GM18861 (cell line): Measurements from ENCODE around the gene NIT1.
"Not testable (repeated sequence)": the region's sequence is repeated elsewhere in the genome, so short reads cannot be mapped to it uniquely, and the experiment has no call there.

Experiments used
- ATAC-seq: cut with Tn5 transposase; IDR thresholded peaks from one replicate; pipeline ENCODE4 v1.9.1; 2021; ENCODE audit not compliant: unreplicated experiment

NIT1 gene

DNA sequence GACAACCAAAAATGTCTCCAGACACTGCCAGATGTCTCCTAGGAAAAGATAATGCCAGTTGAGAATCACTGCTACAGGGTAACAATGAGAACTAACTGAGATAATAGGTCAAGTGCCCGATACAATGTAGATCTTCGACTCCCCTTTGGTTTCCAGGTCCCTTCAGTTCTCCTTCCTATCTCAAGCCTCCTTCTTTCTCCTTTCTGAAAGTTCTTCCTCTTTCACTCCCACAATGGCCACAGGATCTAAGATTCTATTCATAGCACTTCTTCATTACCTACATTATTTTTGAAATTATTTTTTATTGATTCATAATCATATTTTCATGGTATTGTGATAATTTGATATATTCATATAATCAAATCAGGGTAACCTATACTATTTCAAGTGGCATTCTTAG is 6.4 kb upstream of the NIT1 start:
- ATAC-seq, result no peak

DNA sequence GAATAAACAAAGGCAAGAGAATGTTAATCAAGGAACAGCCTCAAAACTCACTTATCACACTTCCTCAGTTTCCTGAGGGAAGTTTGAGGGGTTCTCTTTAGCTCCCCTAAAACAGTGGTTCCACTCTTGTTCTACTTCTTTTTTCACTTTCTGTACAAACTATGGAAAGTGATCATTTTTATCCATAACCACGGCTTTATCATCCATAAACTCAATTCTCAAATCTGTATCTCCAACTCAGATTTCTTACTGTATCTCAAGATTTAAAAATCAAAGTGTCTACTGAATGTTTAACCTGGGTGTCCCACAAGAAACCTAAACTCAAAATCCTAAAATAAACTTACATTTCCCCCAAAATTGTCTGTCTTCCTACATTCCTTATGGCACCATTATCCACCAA is 4.0 kb upstream of the NIT1 start:
- no peak for ATAC-seq

DNA sequence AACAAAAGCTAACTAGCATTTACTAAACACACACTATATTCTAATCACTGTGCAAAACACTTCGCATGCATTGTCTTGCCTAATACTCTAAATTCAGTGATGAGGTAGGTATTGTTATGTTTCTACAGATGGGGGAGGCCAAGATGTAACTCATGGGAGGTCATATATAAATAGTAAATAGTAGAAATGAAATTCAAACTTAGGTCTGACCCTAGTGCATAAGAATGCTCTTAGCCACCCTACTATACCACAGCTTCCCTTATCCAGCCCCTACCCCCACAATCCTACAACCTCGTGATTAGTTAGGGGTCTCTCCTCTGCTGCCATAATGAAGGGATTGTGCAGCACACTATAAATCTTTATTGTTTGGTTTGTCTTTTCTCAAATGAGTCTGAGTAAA is 3.3 kb upstream of the NIT1 start:
- ATAC-seq, result no peak

DNA sequence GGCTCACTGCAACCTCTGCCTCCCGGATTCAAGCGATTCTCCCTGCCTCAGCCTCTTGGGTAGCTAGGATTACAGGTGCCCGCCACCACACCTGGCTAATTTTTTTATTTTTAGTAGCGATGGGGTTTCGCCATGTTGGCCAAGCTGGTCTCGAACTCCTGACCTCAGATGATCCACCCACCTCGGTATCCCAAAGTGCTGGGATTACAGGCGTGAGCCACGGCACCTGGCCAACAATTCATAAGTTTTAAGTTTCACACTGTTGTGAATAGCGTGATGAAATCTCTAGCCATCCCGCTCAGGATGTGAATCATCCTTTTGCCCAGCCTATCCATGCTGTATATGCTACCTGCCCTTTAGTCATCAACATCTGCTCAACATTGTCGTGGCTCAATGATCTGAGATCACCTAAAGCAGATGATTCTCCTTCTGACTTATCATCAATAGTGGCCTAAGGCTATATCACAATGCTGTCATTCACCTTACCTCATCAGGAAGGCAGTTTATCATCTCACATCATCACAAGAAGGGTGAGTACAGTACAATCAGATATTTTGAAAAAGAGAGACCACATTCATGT is 2.7 kb upstream of the NIT1 start:
- no peak for ATAC-seq

DNA sequence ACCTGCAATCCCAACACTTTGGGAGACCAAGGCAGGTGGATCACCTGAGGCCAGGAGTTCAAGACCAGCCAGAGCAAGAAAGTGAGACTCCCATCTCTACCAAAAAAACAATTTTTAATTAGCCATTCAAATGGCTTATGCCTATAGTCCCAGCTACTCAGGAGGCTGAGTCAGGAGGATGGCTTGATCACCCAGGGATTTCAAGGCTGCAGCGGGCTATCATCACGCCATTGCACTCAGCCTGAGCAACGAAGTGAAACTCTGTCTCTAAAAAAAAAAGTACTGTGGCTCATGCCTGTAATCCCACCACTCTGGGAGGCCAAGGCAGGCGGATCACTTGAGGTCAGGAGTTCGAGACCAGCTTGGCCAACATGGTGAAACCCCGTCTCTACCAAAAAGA is 1.9 kb upstream of the NIT1 start:
- ATAC-seq, result not testable (repeated sequence)

DNA sequence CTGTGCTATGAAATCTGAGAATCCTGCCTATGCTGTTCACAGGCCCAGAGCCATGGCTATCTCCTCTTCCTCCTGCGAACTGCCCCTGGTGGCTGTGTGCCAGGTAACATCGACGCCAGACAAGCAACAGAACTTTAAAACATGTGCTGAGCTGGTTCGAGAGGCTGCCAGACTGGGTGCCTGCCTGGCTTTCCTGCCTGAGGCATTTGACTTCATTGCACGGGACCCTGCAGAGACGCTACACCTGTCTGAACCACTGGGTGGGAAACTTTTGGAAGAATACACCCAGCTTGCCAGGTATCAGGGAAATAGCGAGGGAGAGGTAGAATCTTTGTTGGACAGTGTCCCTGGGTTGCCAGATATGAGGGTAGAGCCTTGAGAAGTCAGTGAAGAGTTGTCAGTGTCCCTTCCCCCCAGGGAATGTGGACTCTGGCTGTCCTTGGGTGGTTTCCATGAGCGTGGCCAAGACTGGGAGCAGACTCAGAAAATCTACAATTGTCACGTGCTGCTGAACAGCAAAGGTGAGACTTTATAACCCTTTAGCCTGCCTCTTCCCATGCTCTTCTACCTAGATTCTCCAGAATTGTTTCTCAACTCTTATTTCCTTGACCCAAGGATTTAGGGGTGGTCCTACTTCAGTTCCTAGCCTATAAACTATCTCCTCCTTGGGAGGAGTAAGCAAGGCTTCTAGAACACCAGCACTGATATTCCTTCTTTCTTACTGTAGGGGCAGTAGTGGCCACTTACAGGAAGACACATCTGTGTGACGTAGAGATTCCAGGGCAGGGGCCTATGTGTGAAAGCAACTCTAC is 1.4 kb downstream of the NIT1 start:
- ATAC-seq, result peak; percentile 53

DNA sequence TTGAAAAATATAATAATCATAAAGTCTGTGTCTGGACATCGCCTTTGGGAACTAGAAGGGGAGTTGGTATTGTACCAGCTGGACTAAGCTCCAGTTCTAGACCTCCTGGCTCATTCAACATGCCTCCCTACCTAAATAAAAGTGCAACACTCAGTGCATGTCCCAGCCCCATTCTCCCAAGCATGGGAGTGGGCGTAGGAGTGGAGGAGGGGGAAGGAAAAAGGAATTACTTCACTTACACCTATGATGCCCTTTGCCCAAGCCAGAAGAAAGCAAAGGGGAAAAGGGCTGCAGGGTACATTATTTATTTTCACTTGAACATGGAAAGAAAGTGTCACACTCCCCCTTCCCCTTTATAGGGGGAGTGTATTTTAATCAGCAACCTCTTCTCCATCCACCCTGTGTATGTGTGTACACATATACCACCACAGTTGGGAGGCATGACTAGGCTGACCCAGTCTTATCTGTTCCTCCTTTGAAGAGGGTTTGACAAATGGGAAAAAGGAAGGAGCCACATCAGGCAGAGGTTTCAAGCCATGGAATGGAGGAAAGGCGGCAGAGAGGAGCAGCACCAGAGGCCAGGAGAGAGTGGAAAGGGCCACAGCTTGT is 3.2 kb downstream of the NIT1 start:
- no peak for ATAC-seq

DNA sequence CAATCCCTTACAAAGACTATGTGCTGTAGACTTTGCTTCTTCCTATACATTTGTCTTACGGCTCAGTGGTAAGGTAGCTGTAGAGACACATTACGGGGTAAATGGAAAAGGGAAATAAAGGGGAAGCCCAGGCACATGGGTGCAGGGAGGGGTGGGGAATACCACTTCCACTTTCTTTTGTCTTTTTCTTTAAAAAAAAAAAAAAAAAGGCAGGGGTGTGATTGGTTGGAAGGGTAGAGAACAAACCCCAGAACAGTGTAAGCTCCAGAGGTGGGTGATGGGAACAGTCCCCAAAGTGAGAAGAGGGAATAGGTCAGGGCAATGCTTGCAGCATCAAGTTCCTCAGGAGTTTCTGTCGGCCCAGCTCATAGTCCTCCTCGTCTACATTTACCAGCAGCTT is 3.9 kb downstream of the NIT1 start:
- ATAC-seq, result no peak

DNA sequence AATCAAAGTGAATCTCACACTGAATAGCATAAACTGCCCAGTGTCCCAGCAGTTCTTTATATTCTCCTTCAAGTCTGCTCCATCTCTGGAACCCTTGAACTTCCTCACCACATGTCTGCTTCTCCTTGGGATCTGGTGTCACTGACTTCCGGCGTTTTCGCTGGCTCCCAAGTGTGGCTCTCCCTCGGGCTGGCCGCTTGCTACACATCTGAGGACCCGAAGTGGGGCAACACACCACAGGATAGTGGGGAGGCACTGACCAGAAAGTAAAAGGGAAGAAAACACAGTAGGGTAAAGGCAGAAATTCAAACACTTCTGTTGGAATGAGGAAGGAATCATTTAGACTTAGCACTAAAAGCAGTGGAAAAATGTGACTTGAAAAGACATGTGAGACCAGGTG is 5.1 kb downstream of the NIT1 start:
- ATAC-seq, result no peak

DNA sequence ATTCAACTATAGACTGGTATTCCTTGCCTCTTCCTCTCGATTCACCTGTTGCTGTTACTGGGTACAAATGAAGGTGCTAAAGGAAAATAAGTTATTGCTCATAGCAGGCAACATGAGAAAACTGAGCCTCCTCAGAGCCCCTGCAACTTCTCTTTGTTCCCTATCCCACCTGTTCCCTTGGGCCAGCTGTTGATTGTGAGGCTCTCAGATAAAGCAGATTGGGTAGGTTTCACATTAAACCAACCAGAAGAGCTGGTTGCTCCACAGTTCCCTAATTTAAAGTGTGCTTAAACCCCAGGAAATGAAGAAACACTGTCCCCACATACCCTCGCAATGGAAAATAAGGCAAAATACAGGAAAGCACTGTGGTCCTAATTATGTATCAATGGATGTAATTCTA is 9.7 kb downstream of the NIT1 start:
- no peak for ATAC-seq

DNA sequence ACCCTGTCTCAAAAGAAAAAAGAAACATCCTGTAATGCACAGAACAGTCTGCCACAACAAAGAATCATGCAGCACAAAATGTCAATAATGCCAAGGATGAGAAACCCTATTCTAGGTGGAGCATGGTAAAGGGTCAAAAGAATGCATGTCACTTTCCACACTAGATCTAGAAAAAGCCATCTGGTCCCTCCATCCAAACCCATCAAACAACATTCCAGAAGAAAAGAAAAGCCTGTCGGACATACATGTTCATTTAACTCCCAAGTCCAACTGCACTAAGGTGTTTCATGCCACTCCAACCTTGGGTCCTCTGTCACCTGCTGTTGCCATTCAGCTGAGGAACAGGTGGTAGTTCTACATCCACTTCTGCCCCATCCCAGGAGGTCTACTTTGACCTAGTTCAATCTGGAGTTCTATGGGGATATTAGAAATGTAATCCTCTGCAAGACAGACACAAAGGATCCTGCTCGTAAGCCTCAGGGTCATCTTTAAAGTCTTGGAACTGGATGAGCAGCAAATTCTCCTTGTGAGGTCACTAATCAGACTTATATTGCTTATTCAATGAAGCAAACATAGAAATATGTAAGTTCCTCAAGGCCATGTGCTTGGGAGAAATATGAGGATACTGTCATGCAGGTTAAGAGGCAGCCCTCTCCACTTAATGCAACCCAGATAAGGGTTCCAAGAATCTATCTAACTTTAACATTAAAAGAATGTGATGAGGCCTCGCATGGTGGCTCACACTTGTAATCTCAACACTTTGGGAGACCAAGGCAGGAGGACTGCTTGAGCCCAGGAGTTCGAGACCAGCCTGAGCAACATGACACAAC is 10.9 kb downstream of the NIT1 start:
- ATAC-seq, result no peak

DNA sequence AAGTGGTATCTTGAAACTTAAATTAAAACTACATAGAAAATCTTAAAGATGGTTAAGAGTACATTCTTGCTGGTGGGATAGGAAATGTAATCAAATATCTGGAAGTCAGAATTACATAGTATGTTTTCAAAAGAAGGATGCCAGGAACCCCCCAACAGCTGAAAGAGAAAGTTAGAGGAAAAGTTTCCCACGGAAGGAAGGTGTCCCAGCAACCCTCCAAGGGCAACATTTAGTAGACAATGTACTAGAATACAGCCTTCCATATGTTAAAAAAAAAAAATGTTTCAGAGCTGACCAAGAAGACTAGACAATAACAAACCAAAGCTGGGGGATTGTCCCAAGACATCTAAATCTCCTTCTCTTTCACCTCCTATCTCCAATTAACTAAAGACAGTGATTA is 12.4 kb downstream of the NIT1 start:
- ATAC-seq, result no peak

DNA sequence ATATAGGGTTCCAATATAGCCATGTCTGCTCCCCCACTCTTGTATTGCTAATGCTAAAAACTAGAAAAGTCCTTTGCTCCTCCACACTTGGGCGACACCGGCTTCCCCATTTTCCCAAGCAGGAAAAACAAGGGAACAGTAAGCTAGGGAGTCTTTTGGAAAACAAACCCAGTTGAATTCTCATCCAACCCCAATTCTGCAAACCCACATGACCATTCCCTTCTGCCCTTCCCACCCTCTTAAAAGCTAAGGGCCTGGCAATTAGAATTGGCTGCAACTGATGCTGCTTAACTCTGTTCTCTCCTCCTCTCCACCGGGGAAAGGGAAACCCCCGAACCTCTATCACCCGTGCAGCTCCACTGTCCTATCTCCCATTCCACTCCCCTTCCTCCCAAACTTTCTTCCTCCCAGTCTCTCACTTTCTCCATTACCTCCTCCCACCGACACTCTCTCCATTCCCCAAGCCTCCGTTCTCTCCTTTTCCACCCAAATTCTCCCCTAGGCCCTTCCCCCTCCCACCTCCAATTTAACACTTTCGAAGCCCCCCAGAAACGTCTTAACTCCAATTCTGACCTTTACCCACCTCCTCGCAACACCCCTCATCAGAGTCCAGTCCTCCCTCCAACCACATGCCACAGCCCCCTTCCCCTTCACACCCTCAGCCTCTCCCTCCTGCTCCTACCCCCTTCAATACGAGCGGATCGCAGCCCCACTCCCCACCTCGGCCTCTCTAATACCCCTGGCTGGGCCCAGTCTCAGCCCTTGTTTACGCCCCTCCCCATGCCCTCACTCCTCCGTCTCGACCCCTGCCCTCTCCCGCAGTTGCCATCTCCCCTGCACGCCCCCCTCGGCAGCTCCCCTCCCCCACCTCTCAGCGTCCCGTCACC is 13.9 kb downstream of the NIT1 start:
- ATAC-seq, result no peak

DNA sequence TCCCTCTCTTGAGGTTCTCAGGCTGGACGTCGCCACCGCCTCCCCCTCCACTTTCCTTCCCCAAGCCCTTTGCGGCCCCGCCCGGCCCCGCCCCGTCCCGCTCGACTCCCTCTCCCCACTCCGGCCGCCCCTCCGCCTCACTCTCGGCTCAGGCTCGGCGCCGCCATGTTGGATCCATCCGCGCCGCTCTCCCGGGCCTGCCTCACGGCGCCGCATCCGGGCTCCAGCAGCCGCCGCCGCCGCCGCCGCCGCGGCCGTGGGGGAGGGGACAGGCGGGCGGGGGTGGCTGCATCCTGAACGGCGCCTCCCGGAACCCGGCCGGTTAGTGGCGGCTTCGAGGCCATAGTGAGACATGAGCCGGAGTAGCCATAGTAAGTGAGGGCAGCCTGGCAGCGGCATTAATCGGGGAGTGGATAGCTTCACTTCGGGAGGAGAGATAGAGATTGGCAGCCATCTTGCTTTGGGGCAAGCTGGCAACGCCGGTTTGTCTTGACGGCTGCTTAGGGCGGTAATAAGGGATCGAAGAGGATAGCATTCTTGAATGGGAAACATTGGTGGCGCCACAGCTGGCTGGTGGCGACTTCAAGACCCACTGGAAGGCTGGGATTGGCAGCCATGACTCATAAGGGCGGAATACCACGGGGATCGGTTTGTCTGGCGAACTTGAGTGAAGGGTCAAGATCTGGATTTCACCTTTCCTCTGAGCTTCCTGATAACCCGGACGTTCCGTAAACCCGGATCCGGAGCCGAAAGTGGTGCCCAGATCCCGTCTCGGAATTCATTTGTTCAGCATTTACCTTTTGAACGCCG is 14.7 kb downstream of the NIT1 start, which contains the start of gene DEDD:
Gene DEDD (minus strand): TSS at position 258 of the 810 bp plus-strand sequence. CDS start 8,205 bp downstream, outside the sequence.
- ATAC-seq, result peak; percentile 96

DNA sequence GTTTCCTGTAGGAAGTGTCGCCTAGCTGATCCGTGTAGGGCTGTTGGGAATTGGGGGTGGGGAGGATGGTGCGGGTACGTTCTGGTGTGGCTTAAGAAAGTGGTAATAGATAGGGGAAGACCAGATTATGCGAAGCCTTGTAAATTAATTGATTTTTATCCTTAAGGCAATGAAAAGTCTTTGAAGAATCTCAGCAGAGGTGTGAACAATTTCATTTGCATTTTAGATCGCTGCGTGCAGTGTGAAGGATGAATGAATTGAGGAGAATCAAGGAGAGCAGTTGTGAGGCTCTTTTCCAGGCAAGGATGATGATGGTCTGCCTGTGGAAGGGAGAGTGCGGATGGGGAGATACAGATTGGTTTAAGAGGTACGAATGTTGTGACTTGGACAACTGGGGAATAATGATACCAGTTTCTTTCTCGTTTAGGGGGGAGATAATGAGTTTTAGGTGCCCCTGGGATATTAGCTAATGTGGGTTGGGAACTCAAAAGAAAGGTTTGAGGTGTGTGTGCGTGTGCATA is 15.4 kb downstream of the NIT1 start:
- ATAC-seq, result no peak

DNA sequence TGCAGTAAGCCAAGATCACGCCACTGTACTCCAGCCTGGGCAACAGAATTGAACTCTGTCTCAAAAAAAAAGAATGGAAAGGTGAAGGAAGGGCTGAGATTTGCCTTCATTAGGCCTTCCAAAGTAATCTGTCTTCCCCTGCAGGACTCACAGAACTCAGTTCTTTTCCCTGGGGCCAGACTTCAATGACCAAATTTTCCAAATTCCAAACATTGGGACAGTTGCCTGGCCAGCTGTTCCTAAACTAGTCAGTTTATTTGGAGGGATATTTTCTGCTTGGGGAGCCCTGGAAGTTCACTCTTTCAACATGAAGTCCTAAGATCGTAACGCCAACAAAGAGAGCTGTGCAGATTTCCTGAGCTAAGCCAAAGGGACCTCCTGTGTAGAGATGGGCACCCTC is 20.0 kb downstream of the NIT1 start:
- no peak for ATAC-seq

DNA sequence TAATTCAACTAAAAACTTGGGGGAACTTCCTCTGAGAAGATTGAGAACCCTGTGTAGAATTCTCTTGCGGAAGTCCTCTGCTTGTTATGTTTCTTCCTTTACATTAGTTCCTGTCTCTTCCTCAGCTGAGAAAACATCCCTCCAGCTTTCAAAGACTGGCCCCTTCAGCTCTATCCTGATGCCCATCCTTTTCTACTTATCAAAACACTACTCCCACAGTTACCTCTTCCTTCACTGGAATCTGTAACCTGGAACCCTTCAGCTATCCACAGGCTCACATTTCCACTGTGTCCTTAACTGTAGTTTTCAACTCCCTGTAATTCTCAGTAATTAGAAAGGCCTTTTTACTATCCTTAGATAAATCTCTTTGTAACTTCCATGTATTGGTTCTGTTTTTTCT is 20.5 kb downstream of the NIT1 start:
- no peak for ATAC-seq

DNA sequence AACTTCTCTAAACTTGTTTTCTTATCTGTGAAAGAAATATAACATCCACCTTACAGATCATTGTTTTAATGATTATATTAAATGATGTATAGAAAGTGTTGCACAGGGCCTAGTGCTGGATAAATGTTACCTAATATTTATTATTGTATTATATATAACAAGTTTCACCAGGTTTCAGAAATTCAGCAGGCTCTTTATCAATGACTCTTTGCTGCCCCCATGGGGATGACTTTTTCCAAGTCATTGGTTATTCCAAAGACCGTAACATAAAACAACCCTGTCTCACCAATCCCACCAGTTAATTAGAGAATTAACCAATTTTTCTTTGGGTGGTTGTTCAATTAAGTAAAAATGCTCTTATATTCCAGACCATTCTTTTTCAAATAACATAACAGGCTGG is 21.9 kb downstream of the NIT1 start:
- ATAC-seq, result no peak

DNA sequence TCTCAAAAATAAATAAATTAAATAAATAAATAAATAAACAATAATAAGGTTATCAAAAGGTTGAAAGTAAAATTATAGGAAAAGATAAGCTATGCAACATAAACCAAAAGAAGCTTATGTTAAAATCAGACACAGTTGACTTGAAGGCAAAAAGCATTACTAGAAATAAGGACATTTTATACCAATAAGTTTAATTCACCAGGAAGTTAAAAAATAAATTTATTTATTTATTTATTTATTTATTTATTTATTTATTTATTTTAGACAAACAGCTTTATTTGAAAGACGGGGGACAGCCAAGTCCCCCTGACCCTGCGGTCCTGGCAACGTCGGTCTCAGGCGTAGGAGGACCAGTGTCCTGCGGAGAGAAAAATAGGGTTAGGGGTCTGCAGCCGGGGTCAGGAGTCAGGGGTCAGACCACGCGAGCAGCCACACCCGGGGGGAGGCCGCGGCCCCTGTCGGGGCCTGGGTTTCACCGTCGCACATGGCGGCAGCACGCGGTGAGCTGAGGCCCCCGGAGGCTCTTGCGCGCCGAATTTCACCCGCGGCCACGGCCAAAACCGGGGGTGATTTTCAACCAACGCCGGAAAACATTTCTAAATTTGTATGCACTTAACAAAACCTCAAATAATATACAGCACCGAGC is 23.0 kb downstream of the NIT1 start:
- ATAC-seq, result no peak
